ENCODE measurements around the gene MYT1. TPM values are rescaled to one million over a fixed set of nuclear protein-coding genes. Genes with fewer than 3 reads are reported as not detected.

The MYT1 gene
- total RNA-seq, 1 donor from 2014 or later = 0.12 TPM

GRCh38 chr20:64247307-64247618 lies 83.0 kb downstream of the MYT1 start:
- Histone ChIP-seq H3K27me3 (peaks cover 16% of the 10 kb centered on the region), H3K4me1 (no peaks in the 10 kb centered on the region), H3K36me3 (no peaks in the 10 kb centered on the region), H3K27ac (no peak overlapping the region), H3K9me3 (no peaks in the 10 kb centered on the region), H3K4me3 (no peak overlapping the region)
- no peak for ATAC-seq
- TF ChIP-seq, protein P1, sequence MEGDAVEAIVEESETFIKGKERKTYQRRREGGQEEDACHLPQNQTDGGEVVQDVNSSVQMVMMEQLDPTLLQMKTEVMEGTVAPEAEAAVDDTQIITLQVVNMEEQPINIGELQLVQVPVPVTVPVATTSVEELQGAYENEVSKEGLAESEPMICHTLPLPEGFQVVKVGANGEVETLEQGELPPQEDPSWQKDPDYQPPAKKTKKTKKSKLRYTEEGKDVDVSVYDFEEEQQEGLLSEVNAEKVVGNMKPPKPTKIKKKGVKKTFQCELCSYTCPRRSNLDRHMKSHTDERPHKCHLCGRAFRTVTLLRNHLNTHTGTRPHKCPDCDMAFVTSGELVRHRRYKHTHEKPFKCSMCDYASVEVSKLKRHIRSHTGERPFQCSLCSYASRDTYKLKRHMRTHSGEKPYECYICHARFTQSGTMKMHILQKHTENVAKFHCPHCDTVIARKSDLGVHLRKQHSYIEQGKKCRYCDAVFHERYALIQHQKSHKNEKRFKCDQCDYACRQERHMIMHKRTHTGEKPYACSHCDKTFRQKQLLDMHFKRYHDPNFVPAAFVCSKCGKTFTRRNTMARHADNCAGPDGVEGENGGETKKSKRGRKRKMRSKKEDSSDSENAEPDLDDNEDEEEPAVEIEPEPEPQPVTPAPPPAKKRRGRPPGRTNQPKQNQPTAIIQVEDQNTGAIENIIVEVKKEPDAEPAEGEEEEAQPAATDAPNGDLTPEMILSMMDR (IDR thresholded peaks at IDR 0.05) = no peak
- DNase-seq = no peak
- intact Hi-C loops (cut with DNase I) = no loop called here

- Histone ChIP-seq H3K4me1 (no peaks in the 10 kb centered on the region), H3K36me3 (no peaks in the 10 kb centered on the region), H3K27me3 (peaks cover 16% of the 10 kb centered on the region), H3K9me3 (no peaks in the 10 kb centered on the region), H3K4me3 (no peak overlapping the region), H3K27ac (no peak overlapping the region)
- TF ChIP-seq, protein P1 (IDR thresholded peaks at IDR 0.05) = no peak
- DNase-seq (peak; percentile 48), ATAC-seq (no peak)
- intact Hi-C loops (cut with DNase I) = no loop called here
Measured at GRCh38 chr20:64247970-64248841, 84.0 kb downstream of the MYT1 start.

- no peak overlapping the region for H3K27ac ChIP-seq
- H3K9me3 ChIP-seq = no peaks in the 10 kb centered on the region
- ATAC-seq (no peak), DNase-seq (no peak)
- H3K36me3 ChIP-seq = no peaks in the 10 kb centered on the region
- no peaks in the 10 kb centered on the region for H3K4me1 ChIP-seq
- H3K27me3 ChIP-seq = peaks cover 16% of the 10 kb centered on the region
- intact Hi-C loops (cut with DNase I) = no loop called here
- no peak overlapping the region for H3K4me3 ChIP-seq
- TF ChIP-seq, protein P1 (IDR thresholded peaks at IDR 0.05) = no peak
Measured at GRCh38 chr20:64250027-64250426, 85.8 kb downstream of the MYT1 start.

- TF ChIP-seq, protein P1 (IDR thresholded peaks at IDR 0.05) = no peak
- H3K4me1 ChIP-seq = peaks cover 18% of the 10 kb centered on the region
- no peak overlapping the region for H3K4me3 ChIP-seq
- H3K9me3 ChIP-seq = no peaks in the 10 kb centered on the region
- ATAC-seq (no peak), DNase-seq (no peak)
- intact Hi-C loops (cut with DNase I) = no loop called here
- no peaks in the 10 kb centered on the region for H3K27me3 ChIP-seq
- H3K36me3 ChIP-seq = no peaks in the 10 kb centered on the region
- H3K27ac ChIP-seq = no peak overlapping the region
Measured at GRCh38 chr20:64253000-64253383, 88.7 kb downstream of the MYT1 start.

GRCh38 chr20:64253443-64253842 lies 89.2 kb downstream of the MYT1 start:
- no peak for DNase-seq
- no peak for ATAC-seq
- no peak overlapping the region for H3K27ac ChIP-seq
- H3K27me3 ChIP-seq = no peaks in the 10 kb centered on the region
- no peaks in the 10 kb centered on the region for H3K9me3 ChIP-seq
- no peaks in the 10 kb centered on the region for H3K36me3 ChIP-seq
- intact Hi-C loops (cut with DNase I) = no loop called here
- H3K4me3 ChIP-seq = no peak overlapping the region
- H3K4me1 ChIP-seq = peaks cover 22% of the 10 kb centered on the region
- TF ChIP-seq, protein P1 (IDR thresholded peaks at IDR 0.05) = no peak
